HG02798 (cell line): ENCODE results near the gene ZNF600.
"Not testable (repeated sequence)": the region's sequence is repeated elsewhere in the genome, so short reads cannot be mapped to it uniquely, and the experiment has no call there.

Experiments
- ATAC-seq: cut with Tn5 transposase; IDR thresholded peaks from one replicate; pipeline ENCODE4 v1.9.1; 2021; ENCODE audit warnings: mild to moderate bottlenecking; ENCODE audit not compliant: unreplicated experiment, poor library complexity

ZNF600 gene

GRCh38 chr19:52786464-52787354, at the start of gene ZNF600:
ZNF600 (minus strand) TSS chr19:52786791; CDS start chr19:52778888, 7,903 bp downstream.
- peak; percentile 94 for ATAC-seq

- ATAC-seq = not testable (repeated sequence)
Measured at GRCh38 chr19:52834289-52834688, 47.7 kb upstream of the ZNF600 start.

- ATAC-seq = not testable (repeated sequence)
Measured at GRCh38 chr19:52833541-52833940, 47.0 kb upstream of the ZNF600 start.

GRCh38 chr19:52829866-52830265, 43.3 kb upstream of the ZNF600 start:
- ATAC-seq = not testable (repeated sequence)

- no peak for ATAC-seq
Measured at GRCh38 chr19:52825765-52826164, 39.2 kb upstream of the ZNF600 start.

GRCh38 chr19:52823676-52824075, 37.1 kb upstream of the ZNF600 start:
- ATAC-seq = no peak

- peak; percentile 100 for ATAC-seq
Measured at GRCh38 chr19:52821204-52821960, 34.8 kb upstream of the ZNF600 start, which contains the start of gene ZNF28. ZNF28 (minus strand) TSS chr19:52821633; CDS start chr19:52817958, 3,675 bp downstream.

GRCh38 chr19:52820472-52821203, 34.0 kb upstream of the ZNF600 start:
- peak; percentile 27 for ATAC-seq

- ATAC-seq = no peak
Measured at GRCh38 chr19:52809801-52810200, 23.2 kb upstream of the ZNF600 start.

GRCh38 chr19:52799950-52800640, 13.5 kb upstream of the ZNF600 start:
- not testable (repeated sequence) for ATAC-seq

- ATAC-seq = no peak
Measured at GRCh38 chr19:52789440-52789839, 2.8 kb upstream of the ZNF600 start.

- ATAC-seq = peak; percentile 16
Measured at GRCh38 chr19:52786078-52786463, 520 bp downstream of the ZNF600 start.

- no peak for ATAC-seq
Measured at GRCh38 chr19:52785506-52785905, 1.1 kb downstream of the ZNF600 start.

GRCh38 chr19:52782864-52783263, 3.7 kb downstream of the ZNF600 start:
- ATAC-seq = not testable (repeated sequence)

GRCh38 chr19:52778811-52779210, 7.8 kb downstream of the ZNF600 start:
- no peak for ATAC-seq

GRCh38 chr19:52756447-52756846, 30.1 kb downstream of the ZNF600 start:
- not testable (repeated sequence) for ATAC-seq

GRCh38 chr19:52749780-52750179, 36.8 kb downstream of the ZNF600 start:
- ATAC-seq = no peak

GRCh38 chr19:52748336-52748950, 38.1 kb downstream of the ZNF600 start:
- ATAC-seq = no peak

GRCh38 chr19:52745919-52746318, 40.7 kb downstream of the ZNF600 start:
- ATAC-seq = not testable (repeated sequence)
